Smooth muscle cell (in vitro differentiated cells): Measurements from ENCODE around the gene CHRDL1. TPM values are rescaled to one million over a fixed set of nuclear protein-coding genes. Genes with fewer than 3 reads are reported as not detected.

Experiments
- DNase-seq: peaks from one replicate; lab custom pipeline; 2025; ENCODE audit not compliant: unreplicated experiment; lab: John Stamatoyannopoulos, UW
- H2AFZ ChIP-seq: fragments of 200-600 bp; sonication (generic); 2 replicates; pipeline ENCODE4 v1.6.0; 2016; ENCODE audit warnings: antibody characterized with exemption, low read depth, mild to moderate bottlenecking
- H3F3A ChIP-seq: fragments of 200-600 bp; sonication (generic); 2 replicates; pipeline ENCODE4 v1.6.0; 2017; ENCODE audit warnings: antibody characterized with exemption, low read depth
- H3K27ac ChIP-seq: fragments of 200-600 bp; sonication (generic); 2 replicates; pipeline ENCODE4 v1.5.1; 2016; ENCODE audit warnings: low read depth, mild to moderate bottlenecking
- H3K27me3 ChIP-seq: fragments of 200-600 bp; sonication (generic); 2 replicates; pipeline ENCODE4 v1.6.1; 2016; ENCODE audit warnings: low read depth, mild to moderate bottlenecking
- H3K36me3 ChIP-seq: fragments of 200-600 bp; sonication (generic); 2 replicates; pipeline ENCODE4 v1.5.1; 2016; ENCODE audit warnings: low read depth
- H3K4me1 ChIP-seq: fragments of 200-600 bp; sonication (generic); 2 replicates; pipeline ENCODE4 v1.5.1; 2016; ENCODE audit warnings: low read depth
- H3K4me2 ChIP-seq: fragments of 200-600 bp; sonication (generic); 2 replicates; pipeline ENCODE4 v1.6.0; 2016; ENCODE audit warnings: mild to moderate bottlenecking
- H3K4me3 ChIP-seq: fragments of 200-600 bp; sonication (generic); 2 replicates; pipeline ENCODE4 v1.5.1; 2016; ENCODE audit warnings: mild to moderate bottlenecking
- H3K79me2 ChIP-seq: fragments of 200-600 bp; sonication (generic); 2 replicates; pipeline ENCODE4 v1.6.0; 2016; ENCODE audit warnings: low read depth, mild to moderate bottlenecking
- H3K9ac ChIP-seq: fragments of 200-600 bp; sonication (generic); 2 replicates; pipeline ENCODE4 v1.6.0; 2016; ENCODE audit warnings: low read depth
- H3K9me3 ChIP-seq: fragments of 200-600 bp; sonication (generic); replicated peaks from 2 replicates; pipeline ENCODE4 v1.5.1; 2016; ENCODE audit warnings: low read depth
- H4K20me1 ChIP-seq: fragments of 200-600 bp; sonication (generic); 2 replicates; pipeline ENCODE4 v1.6.0; 2016; ENCODE audit warnings: low read depth
- WGBS: methylation state at CpG from one replicate; pipeline ENCODE4 v1.1.7; 2016; ENCODE audit warnings: low lambda C conversion rate; 5-methylcytosine and 5-hydroxymethylcytosine counted together
- polyA plus RNA-seq: library from polyadenylated mRNA; unstranded; fragments of >200 nt; fragmentation: Nextera tagmentation; extraction: Ambion mirVana; gene quantifications from 2 replicates; pipeline ENCODE4 v1.2.1, GENCODE V29; 2016
- total RNA-seq: library from RNA; depleted of rRNA; stranded (reverse); fragments of >200 nt; gene quantifications from 2 replicates; pipeline ENCODE4 v1.2.3, GENCODE V29; 2014
- TF ChIP-seq, protein P1 (sequence below): fragments of 200-600 bp; sonication (generic); IDR thresholded peaks from 2 replicates; pipeline ENCODE4 v1.5.1; 2017; ENCODE audit warnings: borderline replicate concordance, mild to moderate bottlenecking, antibody characterized with exemption; ENCODE audit not compliant: insufficient read depth, poor library complexity, severe bottlenecking

CHRDL1 gene
- total and polyA plus RNA-seq, 2 experiments from 2014 or later = not detected

DNA sequence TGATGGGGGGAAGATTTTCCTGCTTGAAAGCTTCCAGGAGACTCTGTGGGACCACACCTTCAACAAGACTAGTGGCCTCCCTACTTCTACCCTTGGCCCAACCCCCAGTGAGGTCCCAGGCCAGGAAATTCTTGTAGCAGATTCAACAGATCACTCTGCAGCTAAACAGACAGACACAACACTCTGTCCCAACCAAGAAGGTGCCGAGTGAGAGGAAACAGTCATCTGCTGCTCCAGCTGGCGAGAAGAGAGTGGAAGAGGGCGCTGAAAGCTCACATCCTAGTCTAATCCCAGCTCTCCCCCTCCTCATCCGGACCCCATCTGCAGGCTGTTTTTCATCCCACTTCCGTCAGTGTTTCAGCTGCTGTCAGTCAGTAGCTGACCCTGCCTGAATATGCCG, 63.4 kb downstream of the CHRDL1 start:
- TF ChIP-seq, protein P1, sequence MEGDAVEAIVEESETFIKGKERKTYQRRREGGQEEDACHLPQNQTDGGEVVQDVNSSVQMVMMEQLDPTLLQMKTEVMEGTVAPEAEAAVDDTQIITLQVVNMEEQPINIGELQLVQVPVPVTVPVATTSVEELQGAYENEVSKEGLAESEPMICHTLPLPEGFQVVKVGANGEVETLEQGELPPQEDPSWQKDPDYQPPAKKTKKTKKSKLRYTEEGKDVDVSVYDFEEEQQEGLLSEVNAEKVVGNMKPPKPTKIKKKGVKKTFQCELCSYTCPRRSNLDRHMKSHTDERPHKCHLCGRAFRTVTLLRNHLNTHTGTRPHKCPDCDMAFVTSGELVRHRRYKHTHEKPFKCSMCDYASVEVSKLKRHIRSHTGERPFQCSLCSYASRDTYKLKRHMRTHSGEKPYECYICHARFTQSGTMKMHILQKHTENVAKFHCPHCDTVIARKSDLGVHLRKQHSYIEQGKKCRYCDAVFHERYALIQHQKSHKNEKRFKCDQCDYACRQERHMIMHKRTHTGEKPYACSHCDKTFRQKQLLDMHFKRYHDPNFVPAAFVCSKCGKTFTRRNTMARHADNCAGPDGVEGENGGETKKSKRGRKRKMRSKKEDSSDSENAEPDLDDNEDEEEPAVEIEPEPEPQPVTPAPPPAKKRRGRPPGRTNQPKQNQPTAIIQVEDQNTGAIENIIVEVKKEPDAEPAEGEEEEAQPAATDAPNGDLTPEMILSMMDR = no peak
- H3K27ac ChIP-seq = no peak overlapping the region
- H3K4me1 ChIP-seq = no peaks in the 10 kb centered on the region
- no peak overlapping the region for H2AFZ ChIP-seq
- DNase-seq = no peak
- no peaks in the 10 kb centered on the region for H3K27me3 ChIP-seq
- H3K4me3 ChIP-seq = no peak overlapping the region
- no peaks in the 10 kb centered on the region for H3K36me3 ChIP-seq
- no peaks in the 10 kb centered on the region for H3F3A ChIP-seq
- H4K20me1 ChIP-seq = no peaks in the 10 kb centered on the region
- H3K9me3 ChIP-seq = no peaks in the 10 kb centered on the region
- no peak overlapping the region for H3K4me2 ChIP-seq
- H3K79me2 ChIP-seq = no peaks in the 10 kb centered on the region
- H3K9ac ChIP-seq = no peak overlapping the region
- whole genome bisulfite sequencing = 26% methylated on average over 6 of the region's 6 CpGs

- TF ChIP-seq, protein P1 = no peak
- Histone ChIP-seq H4K20me1 (no peaks in the 10 kb centered on the region), H3K4me1 (no peaks in the 10 kb centered on the region), H3K79me2 (no peaks in the 10 kb centered on the region), H3K36me3 (no peaks in the 10 kb centered on the region), H3F3A (no peaks in the 10 kb centered on the region), H3K27me3 (no peaks in the 10 kb centered on the region), H3K4me2 (no peak overlapping the region), H3K9me3 (no peaks in the 10 kb centered on the region), H2AFZ (no peak overlapping the region), H3K27ac (no peak overlapping the region), H3K4me3 (no peak overlapping the region), H3K9ac (no peak overlapping the region)
- 68% methylated on average over 2 of the region's 2 CpGs for WGBS
- DNase-seq = no peak
These were observed 71.8 kb downstream of the CHRDL1 start for GRCh38 chrX:110723844-110724243.

GRCh38 chrX:110722135-110722534, 73.5 kb downstream of the CHRDL1 start:
- no peaks in the 10 kb centered on the region for H3K4me1 ChIP-seq
- DNase-seq = no peak
- no peak overlapping the region for H3K27ac ChIP-seq
- no peak overlapping the region for H3K4me3 ChIP-seq
- no peaks in the 10 kb centered on the region for H3K36me3 ChIP-seq
- no peak overlapping the region for H3K9ac ChIP-seq
- no peak overlapping the region for H2AFZ ChIP-seq
- no peaks in the 10 kb centered on the region for H3K27me3 ChIP-seq
- H3F3A ChIP-seq = no peaks in the 10 kb centered on the region
- TF ChIP-seq, protein P1 = no peak
- no peaks in the 10 kb centered on the region for H4K20me1 ChIP-seq
- no peak overlapping the region for H3K4me2 ChIP-seq
- no peaks in the 10 kb centered on the region for H3K79me2 ChIP-seq
- 57% methylated on average over 10 of the region's 10 CpGs for WGBS
- H3K9me3 ChIP-seq = no peaks in the 10 kb centered on the region

DNA sequence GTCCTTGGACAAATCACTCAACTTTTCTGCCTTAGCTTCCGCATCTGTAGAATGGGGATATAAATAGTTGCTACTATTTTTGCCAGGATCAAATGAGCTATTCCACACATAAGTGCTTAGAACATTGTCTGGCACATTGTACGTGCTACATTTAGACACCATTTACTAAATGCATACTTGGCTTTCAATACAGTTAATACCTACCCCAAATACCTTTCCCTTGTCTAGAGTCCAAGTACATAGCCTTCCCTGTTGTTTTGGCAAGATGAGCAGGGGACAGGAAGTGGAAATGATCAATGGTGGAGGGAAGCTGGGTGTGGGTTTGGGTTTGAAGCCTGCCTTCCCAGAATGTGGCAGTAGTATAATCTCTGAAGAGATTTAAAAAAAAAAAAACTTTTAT, 82.0 kb downstream of the CHRDL1 start:
- WGBS = 83% methylated on average over 2 of the region's 2 CpGs
- TF ChIP-seq, protein P1 = no peak
- no peak for DNase-seq

More for the DNA sequence above, 82.0 kb downstream of the CHRDL1 start:
- Histone ChIP-seq H3K9me3 (no peaks in the 10 kb centered on the region), H3F3A (no peaks in the 10 kb centered on the region), H3K27me3 (no peaks in the 10 kb centered on the region), H3K4me3 (no peak overlapping the region), H3K9ac (no peak overlapping the region), H3K79me2 (no peaks in the 10 kb centered on the region), H2AFZ (no peak overlapping the region), H3K4me2 (no peak overlapping the region), H3K27ac (no peak overlapping the region), H3K4me1 (no peaks in the 10 kb centered on the region), H3K36me3 (no peaks in the 10 kb centered on the region), H4K20me1 (no peaks in the 10 kb centered on the region)
